K562 (cell line): ENCODE data around the gene PTPRZ1. TPM values are rescaled to one million over a fixed set of nuclear protein-coding genes. Genes with fewer than 3 reads are reported as not detected.

Experiments used
- ATAC-seq: fragments of 200-7000 bp; cut with Tn5 transposase; 3 replicates; pipeline ENCODE4 v1.9.1; 2020; ENCODE audit warnings: moderate library complexity
- BruUV-seq: library from RNA; stranded (reverse); fragments of 400-500 nt; replicated peaks from 2 replicates; lab custom pipeline; 2021; lab: Mats Ljungman, UMichigan
- CTCF ChIA-PET: fragments of 300-600 bp; formaldehyde crosslinking; extraction: SDS; loops from one replicate; lab custom pipeline; 2021; ENCODE audit warnings: low intra/inter-chr PET ratio; lab: Yijun Ruan, JAX
- POLR2A ChIA-PET: fragments of 300-600, 350-650 bp; sonication (Branson Sonifier 250); formaldehyde crosslinking; extraction: SDS; loops from one replicate; lab custom pipeline; 2021; ENCODE audit warnings: antibody characterized with exemption, inconsistent platforms; lab: Yijun Ruan, JAX
- DNase-seq, 4 experiments: peaks; one replicate each; pipeline versions ENCODE4 v3.0.0 to v3.0.0-alpha.2; 2011 to 2018; ENCODE audit warnings: low spot score in 3 of 4, mixed read lengths in 3 of 4; ENCODE audit errors: extremely low read depth in 1 of 4
- FAIRE-seq: peaks from 2 replicates; lab custom pipeline; 2011; peaks lifted over from hg19 to GRCh38; lab: Jason Lieb, UNC
- H2AFZ ChIP-seq: 2 replicates; pipeline ENCODE4 v1.6.0; 2011; ENCODE audit warnings: low read depth, low read length, control low read depth, inconsistent platforms
- H3K27ac ChIP-seq: fragments of 200-600 bp; 3 replicates; pipeline ENCODE4 v1.8.0; 2011; ENCODE audit warnings: low read depth, mild to moderate bottlenecking, control low read depth, inconsistent platforms, low read length, moderate library complexity, mixed read lengths; ENCODE audit errors: extremely low read depth
- H3K27me3 ChIP-seq, 2 experiments: fragments of 300-600 bp in 1 of 2; 2 replicates in 1 of 2; 3 replicates in 1 of 2; pipeline versions ENCODE4 v1.6.0 to v1.8.0; 2011; ENCODE audit warnings: inconsistent platforms in 2 of 2, low read length in 2 of 2, mild to moderate bottlenecking in 1 of 2, mixed read lengths in 1 of 2, moderate library complexity in 1 of 2; ENCODE audit not compliant: control insufficient read depth in 2 of 2, insufficient read depth in 2 of 2
- H3K36me3 ChIP-seq: fragments of 300-600 bp; 3 replicates; pipeline ENCODE4 v1.8.0; 2011; ENCODE audit warnings: mild to moderate bottlenecking, low read length, inconsistent platforms; ENCODE audit not compliant: control insufficient read depth, insufficient read depth
- H3K4me1 ChIP-seq, 2 experiments: fragments of 200-600 bp in 1 of 2; replicated peaks in 1 of 2; 2 replicates in 1 of 2; 3 replicates in 1 of 2; pipeline versions ENCODE4 v1.5.1 to v1.8.0; 2011; ENCODE audit warnings: inconsistent platforms in 2 of 2, low read length in 2 of 2, mild to moderate bottlenecking in 1 of 2, mixed read lengths in 1 of 2, moderate library complexity in 1 of 2; ENCODE audit not compliant: control insufficient read depth in 2 of 2, insufficient read depth in 2 of 2
- H3K4me2 ChIP-seq: 2 replicates; pipeline ENCODE4 v1.6.1; 2011; ENCODE audit warnings: low read length, control low read depth, inconsistent platforms, mixed read lengths; ENCODE audit not compliant: insufficient read depth
- H3K4me3 ChIP-seq: fragments of 200-600 bp; sonication (generic), shearing (Covaris generic); 2 replicates; pipeline ENCODE4 v1.5.1; 2016; ENCODE audit warnings: control low read depth, inconsistent platforms
- H3K79me2 ChIP-seq: fragments of 200-600 bp; 3 replicates; pipeline ENCODE4 v1.8.0; 2011; ENCODE audit warnings: low read length, inconsistent platforms; ENCODE audit not compliant: control insufficient read depth, insufficient read depth
- H3K9ac ChIP-seq, 2 experiments: 2 replicates each; pipeline versions ENCODE4 v1.6.0 to v1.6.1; 2011; ENCODE audit warnings: low read depth in 2 of 2, low read length in 2 of 2, control low read depth in 1 of 2, inconsistent platforms in 1 of 2, mild to moderate bottlenecking in 1 of 2, mixed read lengths in 1 of 2; ENCODE audit not compliant: insufficient read depth in 1 of 2
- H3K9me1 ChIP-seq: one replicate; pipeline ENCODE4 v1.6.0; 2011; ENCODE audit warnings: inconsistent platforms, mild to moderate bottlenecking, low read length, moderate library complexity; ENCODE audit not compliant: control insufficient read depth, insufficient read depth
- H3K9me3 ChIP-seq: replicated peaks from 2 replicates; pipeline ENCODE4 v1.5.1; 2011; ENCODE audit warnings: low read depth, low read length, inconsistent platforms; ENCODE audit not compliant: control insufficient read depth, insufficient read depth
- H4K20me1 ChIP-seq: replicated peaks from 2 replicates; pipeline ENCODE4 v1.6.1; 2011; ENCODE audit warnings: low read length, inconsistent platforms, mixed read lengths; ENCODE audit not compliant: control insufficient read depth, insufficient read depth
- BHLHE40 ChIP-seq: IDR thresholded peaks from 2 replicates; pipeline ENCODE4 v1.6.1; 2011; ENCODE audit warnings: low read length, improper control_type of control experiment
- E2F3 ChIP-seq: fragments of 250-450 bp; sonication (Bioruptor Pico); IDR thresholded peaks from 2 replicates; pipeline ENCODE4 v1.4.0; 2020; ENCODE audit warnings: mild to moderate bottlenecking
- HBP1 ChIP-seq: fragments of 450-650 bp; formaldehyde crosslinking; IDR thresholded peaks from 2 replicates; pipeline ENCODE4 v1.4.0; 2022; ENCODE audit warnings: missing genetic modification characterization
- HNRNPUL1 ChIP-seq: fragments of 200-400 bp; formaldehyde crosslinking; IDR thresholded peaks from 2 replicates; pipeline ENCODE4 v1.6.1; 2017; ENCODE audit warnings: low read length
- HOMEZ ChIP-seq: fragments of 250-450 bp; sonication (Bioruptor Pico); IDR thresholded peaks from 2 replicates; pipeline ENCODE4 v1.4.0; 2020; ENCODE audit warnings: mild to moderate bottlenecking, moderate library complexity
- MTF1 ChIP-seq: fragments of 250-450 bp; sonication (Bioruptor Pico); IDR thresholded peaks from 2 replicates; pipeline ENCODE4 v1.9.0; 2021; ENCODE audit warnings: moderate library complexity, mild to moderate bottlenecking, inconsistent platforms, borderline replicate concordance
- NBN ChIP-seq: fragments of 450-650 bp; IDR thresholded peaks from 2 replicates; pipeline ENCODE4 v1.6.1; 2016; ENCODE audit warnings: low read depth, mild to moderate bottlenecking
- TAF7 ChIP-seq: fragments of 450-650 bp; IDR thresholded peaks from 2 replicates; pipeline ENCODE4 v1.6.1; 2016; ENCODE audit warnings: missing genetic modification characterization, missing compliant biosample characterization
- TSC22D4 ChIP-seq: fragments of 450-650 bp; IDR thresholded peaks from 2 replicates; pipeline ENCODE4 v1.6.1; 2016; ENCODE audit warnings: missing genetic modification characterization, missing biosample characterization, control low read depth
- ZNF79 ChIP-seq: fragments of 250-450 bp; sonication (Bioruptor Pico); IDR thresholded peaks from 2 replicates; pipeline ENCODE4 v1.4.0; 2020; ENCODE audit warnings: low read depth, mild to moderate bottlenecking, moderate library complexity
- WGBS: fragments of 100-300 bp; shearing (Covaris generic); methylation state at CpG from one replicate; pipeline ENCODE4 v1.1.6; 2016; ENCODE audit warnings: low coverage, mixed read lengths; ENCODE audit not compliant: insufficient coverage; ENCODE audit errors: missing lambda C conversion rate; 5-methylcytosine and 5-hydroxymethylcytosine counted together
- in situ Hi-C: fragments of 300-500 bp; cut with MboI; formaldehyde crosslinking; loops from 4 replicates; pipeline ENCODE4 v1.15.0; 2018; ENCODE audit warnings: inconsistent platforms, mixed read lengths
- intact Hi-C: fragments of 100-400 bp; cut with micrococcal nuclease; formaldehyde crosslinking; loops from 2 replicates; pipeline ENCODE4 v1.14.2; 2022
- polyA plus RNA-seq, 8 experiments: library from polyadenylated mRNA; depleted of rRNA in 4 of 8; stranded (reverse) in 5 of 8; unstranded in 3 of 8; fragments of >200 nt; fragmentation: Nextera tagmentation in 2 of 8; fragmentation: Illumina TruSeq in 1 of 8; extraction: Ambion mirVana in 2 of 8; extraction: Trizol in 1 of 8; gene quantifications; 2 replicates each; pipeline versions ENCODE4 v1.2.1 to v1.2.3, GENCODE V29; 2011 to 2014; ENCODE audit warnings: inconsistent platforms in 1 of 8, missing spikeins in 1 of 8
- total RNA-seq, 7 experiments: library from RNA; depleted of rRNA in 6 of 7; stranded (reverse); fragments of >200 nt in 6 of 7; fragmentation: Illumina TruSeq in 2 of 7; extraction: Trizol in 2 of 7; gene quantifications; 2 replicates each; pipeline versions ENCODE4 v1.2.1 to v1.2.3, GENCODE V29; 2011 to 2021; ENCODE audit warnings: low replicate concordance in 1 of 7

PTPRZ1 gene
- total and polyA plus RNA-seq, 9 of the 15 experiments (the other 6 are each of a cell fraction or from before 2014, with no cell fraction given), result 0.04 TPM; not detected in 7

GRCh38 chr7:121961089-121961867, 88.3 kb downstream of the PTPRZ1 start:
- H4K20me1 ChIP-seq, result no peaks in the 10 kb centered on the region
- BruUV-seq, result no TSS peak
- H2AFZ ChIP-seq, result no peak overlapping the region
- no peak for FAIRE-seq
- ChIA-PET POLR2A (no interaction called here), CTCF (no interaction called here)
- WGBS, result 2% methylated on average over 5 of the region's 5 CpGs
- in situ Hi-C loops, result no loop called here
- H3K4me1 ChIP-seq, result no peaks in the 10 kb centered on the region
- no peaks in the 10 kb centered on the region for H3K9me1 ChIP-seq
- H3K27ac ChIP-seq, result no peak overlapping the region
- H3K79me2 ChIP-seq, result no peaks in the 10 kb centered on the region
- no peak for TF ChIP-seq HNRNPUL1
- no peak for TF ChIP-seq TAF7 (tag)
- TF ChIP-seq HBP1 (CRISPR knock-in tag), result no peak
- no peak for TF ChIP-seq TSC22D4
- no peak for TF ChIP-seq BHLHE40
- TF ChIP-seq MTF1, result no peak
- TF ChIP-seq HOMEZ (CRISPR knock-in tag), result no peak
- no peak for TF ChIP-seq ZNF79 (CRISPR knock-in tag)
- no peak for TF ChIP-seq NBN
- TF ChIP-seq E2F3 (CRISPR knock-in tag), result no peak
- DNase-seq, result no peak
- intact Hi-C loops, result no loop called here
- ATAC-seq, result no peak
- H3K27me3 ChIP-seq, result no peaks in the 10 kb centered on the region
- no peaks in the 10 kb centered on the region for H3K36me3 ChIP-seq
- no peak overlapping the region for H3K9ac ChIP-seq
- no peak overlapping the region for H3K4me2 ChIP-seq
- H3K4me3 ChIP-seq, result no peak overlapping the region
- H3K9me3 ChIP-seq, result peaks cover 4% of the 10 kb centered on the region; the same call in 1 of the 2 replicates
